ENCODE measurements around the gene UBE2K. TPM values are rescaled to one million over a fixed set of nuclear protein-coding genes. Genes with fewer than 3 reads are reported as not detected.
"Not testable (repeated sequence)": the region's sequence is repeated elsewhere in the genome, so short reads cannot be mapped to it uniquely, and the experiment has no call there.

The UBE2K gene
- total and polyA plus RNA-seq, 4 experiments from 2014 or later = 45.0 to 79.5 (median 52.6) TPM

GRCh38 chr4:39667706-39668105, 30.2 kb upstream of the UBE2K start:
- intact Hi-C loops (cut with micrococcal nuclease) = no loop called here
- H3K27me3 ChIP-seq (ENCODE audit: insufficient read depth, low read length) = no peaks in the 10 kb centered on the region
- no peaks in the 10 kb centered on the region for H3K4me1 Mint-ChIP-seq
- ChIA-PET POLR2A (ENCODE audit: partially characterized antibody) (no interaction called here), CTCF (ENCODE audit: partially characterized antibody) (no interaction called here)
- no peak overlapping the region for H3K4me3 ChIP-seq (ENCODE audit: low read length in 2 of 2)
- H3K9me3 ChIP-seq (ENCODE audit: control insufficient read depth in 1 of 2, low read length in 2 of 2) = no peaks in the 10 kb centered on the region
- H3K27ac ChIP-seq (ENCODE audit: low read depth, low read length) = no peak overlapping the region
- H3K27me3 Mint-ChIP-seq = no peaks in the 10 kb centered on the region
- H3K4me1 ChIP-seq (ENCODE audit: insufficient read depth, low read length) = no peaks in the 10 kb centered on the region
- no peak overlapping the region for H3K4me3 Mint-ChIP-seq
- no peaks in the 10 kb centered on the region for H3K36me3 ChIP-seq (ENCODE audit: insufficient read depth, low read length)
- no peaks in the 10 kb centered on the region for H3K9me3 Mint-ChIP-seq
- no peaks in the 10 kb centered on the region for H3K36me3 Mint-ChIP-seq
- no peak for DNase-seq
- no peak overlapping the region for H3K27ac Mint-ChIP-seq

- Mint-ChIP-seq H3K4me3 (no peak overlapping the region), H3K27me3 (no peaks in the 10 kb centered on the region), H3K36me3 (no peaks in the 10 kb centered on the region), H3K9me3 (no peaks in the 10 kb centered on the region), H3K4me1 (no peaks in the 10 kb centered on the region), H3K27ac (no peak overlapping the region)
- Histone ChIP-seq H3K36me3 (ENCODE audit: insufficient read depth, low read length) (no peaks in the 10 kb centered on the region), H3K4me1 (ENCODE audit: insufficient read depth, low read length) (no peaks in the 10 kb centered on the region), H3K4me3 (ENCODE audit: low read length in 2 of 2) (no peak overlapping the region), H3K27ac (ENCODE audit: low read depth, low read length) (no peak overlapping the region), H3K27me3 (ENCODE audit: insufficient read depth, low read length) (no peaks in the 10 kb centered on the region), H3K9me3 (ENCODE audit: control insufficient read depth in 1 of 2, low read length in 2 of 2) (no peaks in the 10 kb centered on the region)
- ChIA-PET POLR2A (ENCODE audit: partially characterized antibody) (no interaction called here), CTCF (ENCODE audit: partially characterized antibody) (no interaction called here)
- intact Hi-C loops (cut with micrococcal nuclease) = no loop called here
- no peak for DNase-seq
Measured at GRCh38 chr4:39668887-39669286, 29.0 kb upstream of the UBE2K start.

GRCh38 chr4:39670296-39670695, 27.6 kb upstream of the UBE2K start:
- POLR2A ChIA-PET (ENCODE audit: partially characterized antibody); H3K4me1 Mint-ChIP-seq; DNase-seq; CTCF ChIA-PET (ENCODE audit: partially characterized antibody); H3K27me3 ChIP-seq (ENCODE audit: insufficient read depth, low read length); intact Hi-C loops (cut with micrococcal nuclease); H3K27me3 Mint-ChIP-seq; H3K4me3 Mint-ChIP-seq; H3K36me3 Mint-ChIP-seq; H3K36me3 ChIP-seq (ENCODE audit: insufficient read depth, low read length); H3K9me3 ChIP-seq (ENCODE audit: control insufficient read depth in 1 of 2, low read length in 2 of 2); H3K9me3 Mint-ChIP-seq; H3K27ac ChIP-seq (ENCODE audit: low read depth, low read length); H3K4me1 ChIP-seq (ENCODE audit: insufficient read depth, low read length); H3K4me3 ChIP-seq (ENCODE audit: low read length in 2 of 2): not testable (repeated sequence)
- peak overlapping the region in 1 of 7 donors; percentile 15 for H3K27ac Mint-ChIP-seq

GRCh38 chr4:39675681-39676080, 22.3 kb upstream of the UBE2K start:
- H3K9me3 Mint-ChIP-seq; H3K36me3 ChIP-seq (ENCODE audit: insufficient read depth, low read length); H3K27me3 Mint-ChIP-seq; intact Hi-C loops (cut with micrococcal nuclease); H3K36me3 Mint-ChIP-seq; H3K9me3 ChIP-seq (ENCODE audit: control insufficient read depth in 1 of 2, low read length in 2 of 2); POLR2A ChIA-PET (ENCODE audit: partially characterized antibody); H3K27ac ChIP-seq (ENCODE audit: low read depth, low read length); CTCF ChIA-PET (ENCODE audit: partially characterized antibody); H3K27ac Mint-ChIP-seq; DNase-seq; H3K27me3 ChIP-seq (ENCODE audit: insufficient read depth, low read length); H3K4me1 ChIP-seq (ENCODE audit: insufficient read depth, low read length); H3K4me3 ChIP-seq (ENCODE audit: low read length in 2 of 2); H3K4me3 Mint-ChIP-seq; H3K4me1 Mint-ChIP-seq: not testable (repeated sequence)

GRCh38 chr4:39681003-39681402, 16.9 kb upstream of the UBE2K start:
- H3K4me1 Mint-ChIP-seq; H3K27me3 Mint-ChIP-seq; DNase-seq; H3K36me3 Mint-ChIP-seq; H3K4me3 Mint-ChIP-seq; H3K9me3 Mint-ChIP-seq; POLR2A ChIA-PET (ENCODE audit: partially characterized antibody); intact Hi-C loops (cut with micrococcal nuclease); H3K27me3 ChIP-seq (ENCODE audit: insufficient read depth, low read length); H3K36me3 ChIP-seq (ENCODE audit: insufficient read depth, low read length); H3K4me3 ChIP-seq (ENCODE audit: low read length in 2 of 2); H3K27ac ChIP-seq (ENCODE audit: low read depth, low read length); H3K27ac Mint-ChIP-seq; H3K9me3 ChIP-seq (ENCODE audit: control insufficient read depth in 1 of 2, low read length in 2 of 2); H3K4me1 ChIP-seq (ENCODE audit: insufficient read depth, low read length): not testable (repeated sequence)
- CTCF ChIA-PET (ENCODE audit: partially characterized antibody) = interaction anchor here (0.8 to 1.1 kb wide), 2 partner anchors 14 to 297 kb away, joined by 3 read pairs; no protein-coding TSS in a partner anchor

GRCh38 chr4:39682138-39682537, 15.8 kb upstream of the UBE2K start:
- no peaks in the 10 kb centered on the region for H3K4me1 ChIP-seq (ENCODE audit: insufficient read depth, low read length)
- no peaks in the 10 kb centered on the region for H3K36me3 ChIP-seq (ENCODE audit: insufficient read depth, low read length)
- intact Hi-C loops (cut with micrococcal nuclease) = no loop called here
- no peaks in the 10 kb centered on the region for H3K9me3 ChIP-seq (ENCODE audit: control insufficient read depth in 1 of 2, low read length in 2 of 2)
- POLR2A ChIA-PET (ENCODE audit: partially characterized antibody) = no interaction called here
- H3K27ac ChIP-seq (ENCODE audit: low read depth, low read length) = no peak overlapping the region
- H3K27me3 ChIP-seq (ENCODE audit: insufficient read depth, low read length) = no peaks in the 10 kb centered on the region
- no peak for DNase-seq
- peaks cover 3 to 4% of the 10 kb centered on the region in 2 donors for H3K27me3 Mint-ChIP-seq
- no peaks in the 10 kb centered on the region for H3K9me3 Mint-ChIP-seq
- H3K27ac Mint-ChIP-seq = no peak overlapping the region
- CTCF ChIA-PET (ENCODE audit: partially characterized antibody) = no interaction called here
- H3K4me1 Mint-ChIP-seq = no peaks in the 10 kb centered on the region
- no peak overlapping the region for H3K4me3 Mint-ChIP-seq
- H3K4me3 ChIP-seq (ENCODE audit: low read length in 2 of 2) = no peak overlapping the region
- H3K36me3 Mint-ChIP-seq = no peaks in the 10 kb centered on the region

GRCh38 chr4:39685990-39686389, 11.9 kb upstream of the UBE2K start:
- POLR2A ChIA-PET (ENCODE audit: partially characterized antibody) = no interaction called here
- Mint-ChIP-seq H3K4me3 (no peak overlapping the region), H3K36me3 (no peaks in the 10 kb centered on the region), H3K9me3 (no peaks in the 10 kb centered on the region), H3K27ac (no peak overlapping the region), H3K27me3 (no peaks in the 10 kb centered on the region), H3K4me1 (no peaks in the 10 kb centered on the region)
- no peak for DNase-seq
- H3K27ac ChIP-seq (ENCODE audit: low read depth, low read length) = no peak overlapping the region
- H3K4me3 ChIP-seq (ENCODE audit: low read length in 2 of 2) = no peak overlapping the region
- H3K36me3 ChIP-seq (ENCODE audit: insufficient read depth, low read length) = no peaks in the 10 kb centered on the region
- H3K4me1 ChIP-seq (ENCODE audit: insufficient read depth, low read length) = no peaks in the 10 kb centered on the region
- no peaks in the 10 kb centered on the region for H3K27me3 ChIP-seq (ENCODE audit: insufficient read depth, low read length)
- H3K9me3 ChIP-seq (ENCODE audit: control insufficient read depth in 1 of 2, low read length in 2 of 2) = no peaks in the 10 kb centered on the region
- CTCF ChIA-PET (ENCODE audit: partially characterized antibody) = no interaction called here
- intact Hi-C loops (cut with micrococcal nuclease) = no loop called here

GRCh38 chr4:39687014-39687413, 10.9 kb upstream of the UBE2K start:
- Histone ChIP-seq H3K4me3 (ENCODE audit: low read length in 2 of 2) (no peak overlapping the region), H3K36me3 (ENCODE audit: insufficient read depth, low read length) (no peaks in the 10 kb centered on the region), H3K27me3 (ENCODE audit: insufficient read depth, low read length) (no peaks in the 10 kb centered on the region), H3K4me1 (ENCODE audit: insufficient read depth, low read length) (no peaks in the 10 kb centered on the region), H3K9me3 (ENCODE audit: control insufficient read depth in 1 of 2, low read length in 2 of 2) (no peaks in the 10 kb centered on the region), H3K27ac (ENCODE audit: low read depth, low read length) (no peak overlapping the region)
- ChIA-PET CTCF (ENCODE audit: partially characterized antibody) (no interaction called here), POLR2A (ENCODE audit: partially characterized antibody) (no interaction called here)
- Mint-ChIP-seq H3K9me3 (no peaks in the 10 kb centered on the region), H3K27me3 (no peaks in the 10 kb centered on the region), H3K4me3 (no peak overlapping the region), H3K27ac (no peak overlapping the region), H3K4me1 (no peaks in the 10 kb centered on the region), H3K36me3 (no peaks in the 10 kb centered on the region)
- DNase-seq = no peak
- intact Hi-C loops (cut with micrococcal nuclease) = no loop called here
